SU-DHL-6 (cell line): ENCODE results near the gene RACGAP1.

Experiments used
- H2AFZ ChIP-seq: fragments of 200-600 bp; sonication (generic); 2 replicates; pipeline ENCODE4 v1.6.1; 2014; ENCODE audit warnings: low read depth, mild to moderate bottlenecking, moderate library complexity, mixed read lengths, antibody characterized with exemption, low read length; ENCODE audit not compliant: severe bottlenecking
- H3F3A ChIP-seq: fragments of 200-600 bp; shearing (Covaris generic); 2 replicates; pipeline ENCODE4 v1.6.0; 2016; ENCODE audit warnings: antibody characterized with exemption, mild to moderate bottlenecking; ENCODE audit not compliant: insufficient read depth
- H3K27ac ChIP-seq: fragments of 200-600 bp; sonication (generic); 2 replicates; pipeline ENCODE4 v1.5.1; 2016; ENCODE audit warnings: low read depth, mild to moderate bottlenecking, low read length, moderate library complexity, mixed read lengths
- H3K27me3 ChIP-seq: fragments of 200-600 bp; sonication (generic), shearing (Covaris generic); 2 replicates; pipeline ENCODE4 v1.6.0; 2014; ENCODE audit warnings: mild to moderate bottlenecking, low read length
- H3K36me3 ChIP-seq: fragments of 200-600 bp; sonication (generic); 2 replicates; pipeline ENCODE4 v1.6.1; 2014; ENCODE audit warnings: mild to moderate bottlenecking, low read length, mixed read lengths
- H3K4me2 ChIP-seq: fragments of 300-600, 200-600 bp; shearing (Covaris generic), sonication (generic); 2 replicates; pipeline ENCODE4 v1.6.0; 2014; ENCODE audit warnings: low read length, low read depth, mild to moderate bottlenecking; ENCODE audit not compliant: poor library complexity, severe bottlenecking
- H3K4me3 ChIP-seq: fragments of 200-600 bp; sonication (generic); 2 replicates; pipeline ENCODE4 v1.5.1; 2014; ENCODE audit warnings: antibody characterized with exemption, low read length, mild to moderate bottlenecking, mixed read lengths; ENCODE audit not compliant: insufficient read depth, poor library complexity, severe bottlenecking
- H3K79me2 ChIP-seq: fragments of 200-600 bp; sonication (generic); 2 replicates; pipeline ENCODE4 v1.6.1; 2014; ENCODE audit warnings: mild to moderate bottlenecking, low read length, moderate library complexity; ENCODE audit not compliant: insufficient read depth
- H3K9ac ChIP-seq: fragments of 200-600 bp; sonication (generic); 2 replicates; pipeline ENCODE4 v1.7.0; 2014; ENCODE audit warnings: mild to moderate bottlenecking, low read length
- H3K9me2 ChIP-seq: fragments of 200-600 bp; sonication (generic); replicated peaks from 2 replicates; pipeline ENCODE4 v1.6.1; 2014; ENCODE audit warnings: low read length; ENCODE audit not compliant: insufficient read depth
- H3K9me3 ChIP-seq: fragments of 200-600 bp; sonication (generic); 2 replicates; pipeline ENCODE4 v1.6.1; 2014; ENCODE audit warnings: low read length, mixed read lengths; ENCODE audit not compliant: insufficient read depth
- H4K20me1 ChIP-seq: fragments of 200-600 bp; sonication (generic); 2 replicates; pipeline ENCODE4 v1.6.1; 2014; ENCODE audit warnings: low read depth, mild to moderate bottlenecking, antibody characterized with exemption, low read length, moderate library complexity, mixed read lengths
- EZH2phosphoT487 ChIP-seq: fragments of 200-600 bp; sonication (generic), shearing (Covaris generic); conservative IDR thresholded peaks from 2 replicates; pipeline ENCODE4 v1.6.1; 2018; ENCODE audit warnings: mild to moderate bottlenecking, antibody characterized with exemption, low read length, moderate library complexity, mixed read lengths
- TF ChIP-seq, protein P1 (sequence below): fragments of 200-600 bp; sonication (generic); IDR thresholded peaks from one replicate; pipeline ENCODE4 v1.5.1; 2017; ENCODE audit warnings: antibody characterized with exemption, mild to moderate bottlenecking, low read length, moderate library complexity; ENCODE audit not compliant: insufficient read depth, poor library complexity, severe bottlenecking

RACGAP1 gene

DNA sequence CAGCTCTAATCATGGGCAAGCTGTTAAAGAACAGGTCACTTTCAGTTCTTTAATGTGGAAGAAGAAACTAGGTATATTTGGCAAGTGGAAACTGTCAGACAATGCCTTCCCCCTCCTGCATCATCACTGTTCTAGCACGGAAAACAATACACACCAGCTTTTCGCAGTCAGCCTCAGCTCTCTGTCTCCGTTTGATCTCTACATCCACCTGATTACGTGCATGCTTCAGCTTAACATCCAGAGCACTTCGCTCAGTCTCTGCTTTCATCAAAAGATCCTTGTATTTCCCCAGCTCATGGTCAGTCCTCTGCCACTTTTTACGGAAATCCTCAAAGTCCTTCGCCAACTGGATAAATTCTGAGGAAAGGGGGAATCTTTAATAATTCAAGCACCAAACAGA lies 19.0 kb downstream of the RACGAP1 start:
- Histone ChIP-seq H3F3A (no peaks in the 10 kb centered on the region), H3K9me3 (no peaks in the 10 kb centered on the region), H3K36me3 (peaks cover 53% of the 10 kb centered on the region; the same call in 1 of the 2 replicates), H3K27me3 (no peaks in the 10 kb centered on the region), H4K20me1 (no peaks in the 10 kb centered on the region), H3K9ac (no peak overlapping the region), H3K4me3 (no peak overlapping the region), H3K79me2 (peaks cover 25% of the 10 kb centered on the region), H2AFZ (no peak overlapping the region), H3K9me2 (no peaks in the 10 kb centered on the region), H3K27ac (no peak overlapping the region), H3K4me2 (no peak overlapping the region)
- TF ChIP-seq, protein P1, sequence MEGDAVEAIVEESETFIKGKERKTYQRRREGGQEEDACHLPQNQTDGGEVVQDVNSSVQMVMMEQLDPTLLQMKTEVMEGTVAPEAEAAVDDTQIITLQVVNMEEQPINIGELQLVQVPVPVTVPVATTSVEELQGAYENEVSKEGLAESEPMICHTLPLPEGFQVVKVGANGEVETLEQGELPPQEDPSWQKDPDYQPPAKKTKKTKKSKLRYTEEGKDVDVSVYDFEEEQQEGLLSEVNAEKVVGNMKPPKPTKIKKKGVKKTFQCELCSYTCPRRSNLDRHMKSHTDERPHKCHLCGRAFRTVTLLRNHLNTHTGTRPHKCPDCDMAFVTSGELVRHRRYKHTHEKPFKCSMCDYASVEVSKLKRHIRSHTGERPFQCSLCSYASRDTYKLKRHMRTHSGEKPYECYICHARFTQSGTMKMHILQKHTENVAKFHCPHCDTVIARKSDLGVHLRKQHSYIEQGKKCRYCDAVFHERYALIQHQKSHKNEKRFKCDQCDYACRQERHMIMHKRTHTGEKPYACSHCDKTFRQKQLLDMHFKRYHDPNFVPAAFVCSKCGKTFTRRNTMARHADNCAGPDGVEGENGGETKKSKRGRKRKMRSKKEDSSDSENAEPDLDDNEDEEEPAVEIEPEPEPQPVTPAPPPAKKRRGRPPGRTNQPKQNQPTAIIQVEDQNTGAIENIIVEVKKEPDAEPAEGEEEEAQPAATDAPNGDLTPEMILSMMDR: no peak
- no peak for TF ChIP-seq EZH2phosphoT487

DNA sequence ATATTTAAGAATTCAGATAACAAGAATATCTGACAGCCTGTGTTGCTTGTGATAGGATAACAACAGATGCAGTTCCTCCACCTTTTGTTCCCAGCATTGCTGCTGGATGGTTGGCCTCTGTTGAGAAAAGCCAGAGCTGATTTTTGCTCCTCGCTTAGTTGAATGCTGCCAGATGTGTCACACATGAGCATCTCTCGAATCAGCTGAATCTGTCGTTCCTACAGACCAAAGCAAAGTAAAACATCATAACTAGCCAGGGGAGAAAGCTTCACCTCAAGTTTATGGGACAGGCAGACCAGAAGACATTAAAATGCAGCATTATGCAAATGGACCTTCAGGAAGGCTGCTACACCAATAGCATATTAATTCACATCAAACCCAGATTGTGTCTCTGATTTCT lies 20.1 kb downstream of the RACGAP1 start:
- Histone ChIP-seq H3K79me2 (peaks cover 23% of the 10 kb centered on the region), H3K27me3 (no peaks in the 10 kb centered on the region), H4K20me1 (no peaks in the 10 kb centered on the region), H3K4me2 (no peak overlapping the region), H3K9ac (no peak overlapping the region), H3K9me3 (no peaks in the 10 kb centered on the region), H2AFZ (no peak overlapping the region), H3F3A (no peaks in the 10 kb centered on the region), H3K27ac (no peak overlapping the region), H3K9me2 (no peaks in the 10 kb centered on the region), H3K36me3 (peaks cover 58% of the 10 kb centered on the region; the same call in 1 of the 2 replicates), H3K4me3 (no peak overlapping the region)
- TF ChIP-seq EZH2phosphoT487: no peak
- TF ChIP-seq, protein P1: no peak

DNA sequence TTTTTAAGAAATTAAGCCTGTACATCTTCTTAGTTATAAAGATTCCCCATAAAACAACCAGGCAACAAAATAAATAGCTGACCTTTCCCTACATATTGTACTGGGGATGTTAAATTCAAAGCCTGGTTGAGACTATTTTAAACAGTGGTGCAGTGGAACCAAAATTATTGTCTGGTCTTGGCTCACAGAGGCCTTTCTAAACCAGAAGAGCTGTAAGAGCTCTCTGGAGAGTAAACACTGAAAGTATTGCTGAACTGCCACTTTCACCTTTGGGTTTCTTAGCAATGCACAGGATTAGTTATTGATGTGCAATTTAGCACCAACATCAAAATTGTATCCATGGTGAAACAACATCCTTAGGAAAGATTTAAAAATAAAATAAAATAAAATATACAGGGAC lies 20.6 kb downstream of the RACGAP1 start:
- Histone ChIP-seq H3K9me3 (no peaks in the 10 kb centered on the region), H3K27ac (no peak overlapping the region), H3K4me3 (no peak overlapping the region), H3F3A (no peaks in the 10 kb centered on the region), H3K36me3 (peaks cover 54% of the 10 kb centered on the region; the same call in 1 of the 2 replicates), H3K4me2 (no peak overlapping the region), H2AFZ (no peak overlapping the region), H4K20me1 (no peaks in the 10 kb centered on the region), H3K9ac (no peak overlapping the region), H3K9me2 (no peaks in the 10 kb centered on the region), H3K27me3 (no peaks in the 10 kb centered on the region), H3K79me2 (peaks cover 18% of the 10 kb centered on the region)
- TF ChIP-seq, protein P1: no peak
- TF ChIP-seq EZH2phosphoT487: no peak
